ENCODE results near the gene ADAMTS9.

The ADAMTS9 gene

GRCh38 chr3:64483467-64483866 lies 204.3 kb downstream of the ADAMTS9 start:
- TF ChIP-seq MYC (IDR thresholded peaks at IDR 0.05; ENCODE audit: low read depth, low read length) (no peak), MAX (IDR thresholded peaks at IDR 0.05; ENCODE audit: low read depth, low read length) (no peak), CTCF (IDR thresholded peaks at IDR 0.05; ENCODE audit: low read depth, low read length) (no peak), POLR2A (IDR thresholded peaks at IDR 0.05; ENCODE audit: extremely low read depth, insufficient read length) (no peak)
- H3K4me3 ChIP-seq (ENCODE audit: low read depth, low read length) = no peak overlapping the region
- DNase-seq (ENCODE audit: low read depth) = no peak

- no peak for TF ChIP-seq MAX (IDR thresholded peaks at IDR 0.05; ENCODE audit: low read depth, low read length)
- no peak for TF ChIP-seq POLR2A (IDR thresholded peaks at IDR 0.05; ENCODE audit: extremely low read depth, insufficient read length)
- TF ChIP-seq MYC (IDR thresholded peaks at IDR 0.05; ENCODE audit: low read depth, low read length) = no peak
- no peak for TF ChIP-seq CTCF (IDR thresholded peaks at IDR 0.05; ENCODE audit: low read depth, low read length)
- DNase-seq (ENCODE audit: low read depth) = no peak
- H3K4me3 ChIP-seq (ENCODE audit: low read depth, low read length) = no peak overlapping the region
Observed at GRCh38 chr3:64475037-64475436, 212.8 kb downstream of the ADAMTS9 start.

GRCh38 chr3:64473466-64473865 lies 214.3 kb downstream of the ADAMTS9 start:
- H3K4me3 ChIP-seq (ENCODE audit: low read depth, low read length) = no peak overlapping the region
- TF ChIP-seq CTCF (IDR thresholded peaks at IDR 0.05; ENCODE audit: low read depth, low read length) (no peak), MYC (IDR thresholded peaks at IDR 0.05; ENCODE audit: low read depth, low read length) (no peak), POLR2A (IDR thresholded peaks at IDR 0.05; ENCODE audit: extremely low read depth, insufficient read length) (no peak), MAX (IDR thresholded peaks at IDR 0.05; ENCODE audit: low read depth, low read length) (no peak)
- DNase-seq (ENCODE audit: low read depth) = no peak

GRCh38 chr3:64470436-64470835 lies 217.4 kb downstream of the ADAMTS9 start:
- no peak overlapping the region for H3K4me3 ChIP-seq (ENCODE audit: low read depth, low read length)
- DNase-seq (ENCODE audit: low read depth) = no peak
- no peak for TF ChIP-seq MAX (IDR thresholded peaks at IDR 0.05; ENCODE audit: low read depth, low read length)
- no peak for TF ChIP-seq CTCF (IDR thresholded peaks at IDR 0.05; ENCODE audit: low read depth, low read length)
- no peak for TF ChIP-seq POLR2A (IDR thresholded peaks at IDR 0.05; ENCODE audit: extremely low read depth, insufficient read length)
- no peak for TF ChIP-seq MYC (IDR thresholded peaks at IDR 0.05; ENCODE audit: low read depth, low read length)

GRCh38 chr3:64467255-64467944 lies 220.4 kb downstream of the ADAMTS9 start:
- TF ChIP-seq MYC (IDR thresholded peaks at IDR 0.05; ENCODE audit: low read depth, low read length) (no peak), POLR2A (IDR thresholded peaks at IDR 0.05; ENCODE audit: extremely low read depth, insufficient read length) (no peak), CTCF (IDR thresholded peaks at IDR 0.05; ENCODE audit: low read depth, low read length) (no peak), MAX (IDR thresholded peaks at IDR 0.05; ENCODE audit: low read depth, low read length) (no peak)
- H3K4me3 ChIP-seq (ENCODE audit: low read depth, low read length) = no peak overlapping the region

More at GRCh38 chr3:64467255-64467944, 220.4 kb downstream of the ADAMTS9 start:
- no peak for DNase-seq (ENCODE audit: low read depth)
